Hepatocyte (in vitro differentiated cells): Measurements from ENCODE around the gene ZNF682. TPM values are rescaled to one million over a fixed set of nuclear protein-coding genes. Genes with fewer than 3 reads are reported as not detected.
"Not testable (repeated sequence)": the region's sequence is repeated elsewhere in the genome, so short reads cannot be mapped to it uniquely, and the experiment has no call there.

ENCODE experiments used
- DNase-seq: peaks from one replicate; pipeline ENCODE4 v3.0.0-alpha.2; 2016; ENCODE audit warnings: low spot score
- H2AFZ ChIP-seq: fragments of 200-600 bp; sonication (generic); 2 replicates; pipeline ENCODE4 v1.6.0; 2016; ENCODE audit warnings: antibody characterized with exemption, mild to moderate bottlenecking
- H3K27ac ChIP-seq: fragments of 200-600 bp; sonication (generic); 2 replicates; pipeline ENCODE4 v1.5.1; 2016; ENCODE audit warnings: mild to moderate bottlenecking
- H3K27me3 ChIP-seq: fragments of 200-600 bp; sonication (generic); 2 replicates; pipeline ENCODE4 v1.6.1; 2016
- H3K36me3 ChIP-seq: fragments of 200-600 bp; sonication (generic); replicated peaks from 2 replicates; pipeline ENCODE4 v1.5.1; 2016; ENCODE audit warnings: low read depth; ENCODE audit not compliant: insufficient read depth
- H3K4me1 ChIP-seq: fragments of 200-600 bp; sonication (generic); 2 replicates; pipeline ENCODE4 v1.5.1; 2016; ENCODE audit warnings: mild to moderate bottlenecking, moderate library complexity; ENCODE audit not compliant: insufficient read depth
- H3K4me2 ChIP-seq: fragments of 200-600 bp; sonication (generic); 2 replicates; pipeline ENCODE4 v1.6.0; 2016
- H3K4me3 ChIP-seq: fragments of 200-600 bp; sonication (generic); 2 replicates; pipeline ENCODE4 v1.5.1; 2016; ENCODE audit warnings: mild to moderate bottlenecking
- H3K79me2 ChIP-seq: fragments of 200-600 bp; sonication (generic); 2 replicates; pipeline ENCODE4 v1.6.0; 2017; ENCODE audit warnings: mild to moderate bottlenecking
- H3K9me2 ChIP-seq: fragments of 200-600 bp; sonication (generic); replicated peaks from 2 replicates; pipeline ENCODE4 v1.6.0; 2017; ENCODE audit warnings: mild to moderate bottlenecking; ENCODE audit not compliant: insufficient read depth
- H3K9me3 ChIP-seq: fragments of 200-600 bp; sonication (generic); 2 replicates; pipeline ENCODE4 v1.5.1; 2016; ENCODE audit warnings: low read depth, mild to moderate bottlenecking
- H4K20me1 ChIP-seq: fragments of 200-600 bp; sonication (generic); 2 replicates; pipeline ENCODE4 v1.6.0; 2016; ENCODE audit warnings: mild to moderate bottlenecking; ENCODE audit not compliant: insufficient read depth, poor library complexity, severe bottlenecking
- EZH2 ChIP-seq: fragments of 200-600 bp; sonication (generic); IDR thresholded peaks from 2 replicates; pipeline ENCODE4 v1.6.1; 2016; ENCODE audit warnings: antibody characterized with exemption, mild to moderate bottlenecking, borderline replicate concordance
- EZH2phosphoT487 ChIP-seq: fragments of 200-600 bp; sonication (generic); IDR thresholded peaks from one replicate; pipeline ENCODE4 v1.6.1; 2018; ENCODE audit warnings: antibody characterized with exemption, mild to moderate bottlenecking, low read depth, moderate library complexity; ENCODE audit not compliant: unreplicated experiment, severe bottlenecking
- WGBS: methylation state at CpG from one replicate; pipeline ENCODE4 v1.1.6; 2016; ENCODE audit warnings: low lambda C conversion rate; ENCODE audit errors: missing lambda C conversion rate; 5-methylcytosine and 5-hydroxymethylcytosine counted together
- polyA plus RNA-seq: library from polyadenylated mRNA; unstranded; fragments of >200 nt; fragmentation: Nextera tagmentation; extraction: Ambion mirVana; gene quantifications from 2 replicates; pipeline ENCODE4 v1.2.1, GENCODE V29; 2016
- total RNA-seq: library from RNA; depleted of rRNA; stranded (reverse); fragments of >200 nt; gene quantifications from 2 replicates; pipeline ENCODE4 v1.2.3, GENCODE V29; 2014
- TF ChIP-seq, protein P1 (sequence below): fragments of 200-600 bp; sonication (generic); IDR thresholded peaks from 2 replicates; pipeline ENCODE4 v1.5.1; 2016; ENCODE audit warnings: antibody characterized with exemption, mild to moderate bottlenecking; ENCODE audit not compliant: poor library complexity

The ZNF682 gene
- total and polyA plus RNA-seq, 2 experiments from 2014 or later, result 5.9 to 14.4 TPM

- 93% methylated on average over 5 of the region's 5 CpGs for WGBS
These were observed 33.6 kb upstream of the ZNF682 start for GRCh38 chr19:20072936-20073335.

GRCh38 chr19:20070691-20071090 lies 31.4 kb upstream of the ZNF682 start:
- Histone ChIP-seq H3K27ac (no peak overlapping the region), H3K9me3 (no peaks in the 10 kb centered on the region), H3K27me3 (no peaks in the 10 kb centered on the region), H2AFZ (no peak overlapping the region), H3K4me2 (no peak overlapping the region), H4K20me1 (no peaks in the 10 kb centered on the region), H3K4me1 (no peaks in the 10 kb centered on the region), H3K79me2 (no peaks in the 10 kb centered on the region), H3K4me3 (no peak overlapping the region), H3K9me2 (no peaks in the 10 kb centered on the region), H3K36me3 (no peaks in the 10 kb centered on the region)
- no peak for DNase-seq
- WGBS, result 57% methylated on average over 2 of the region's 2 CpGs
- TF ChIP-seq, protein P1, sequence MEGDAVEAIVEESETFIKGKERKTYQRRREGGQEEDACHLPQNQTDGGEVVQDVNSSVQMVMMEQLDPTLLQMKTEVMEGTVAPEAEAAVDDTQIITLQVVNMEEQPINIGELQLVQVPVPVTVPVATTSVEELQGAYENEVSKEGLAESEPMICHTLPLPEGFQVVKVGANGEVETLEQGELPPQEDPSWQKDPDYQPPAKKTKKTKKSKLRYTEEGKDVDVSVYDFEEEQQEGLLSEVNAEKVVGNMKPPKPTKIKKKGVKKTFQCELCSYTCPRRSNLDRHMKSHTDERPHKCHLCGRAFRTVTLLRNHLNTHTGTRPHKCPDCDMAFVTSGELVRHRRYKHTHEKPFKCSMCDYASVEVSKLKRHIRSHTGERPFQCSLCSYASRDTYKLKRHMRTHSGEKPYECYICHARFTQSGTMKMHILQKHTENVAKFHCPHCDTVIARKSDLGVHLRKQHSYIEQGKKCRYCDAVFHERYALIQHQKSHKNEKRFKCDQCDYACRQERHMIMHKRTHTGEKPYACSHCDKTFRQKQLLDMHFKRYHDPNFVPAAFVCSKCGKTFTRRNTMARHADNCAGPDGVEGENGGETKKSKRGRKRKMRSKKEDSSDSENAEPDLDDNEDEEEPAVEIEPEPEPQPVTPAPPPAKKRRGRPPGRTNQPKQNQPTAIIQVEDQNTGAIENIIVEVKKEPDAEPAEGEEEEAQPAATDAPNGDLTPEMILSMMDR, result no peak
- TF ChIP-seq EZH2 (no peak), EZH2phosphoT487 (no peak)

More at GRCh38 chr19:20072936-20073335, 33.6 kb upstream of the ZNF682 start:
- H3K4me2 ChIP-seq, result no peak overlapping the region
- no peak overlapping the region for H2AFZ ChIP-seq
- DNase-seq, result no peak
- H3K9me2 ChIP-seq, result no peaks in the 10 kb centered on the region
- H3K4me3 ChIP-seq, result no peak overlapping the region
- no peaks in the 10 kb centered on the region for H3K27me3 ChIP-seq
- no peaks in the 10 kb centered on the region for H3K36me3 ChIP-seq
- H3K79me2 ChIP-seq, result no peaks in the 10 kb centered on the region
- H4K20me1 ChIP-seq, result no peaks in the 10 kb centered on the region
- no peaks in the 10 kb centered on the region for H3K9me3 ChIP-seq
- H3K27ac ChIP-seq, result no peak overlapping the region
- TF ChIP-seq EZH2phosphoT487, result no peak
- no peak for TF ChIP-seq EZH2
- TF ChIP-seq, protein P1, result no peak
- H3K4me1 ChIP-seq, result no peaks in the 10 kb centered on the region

DNA sequence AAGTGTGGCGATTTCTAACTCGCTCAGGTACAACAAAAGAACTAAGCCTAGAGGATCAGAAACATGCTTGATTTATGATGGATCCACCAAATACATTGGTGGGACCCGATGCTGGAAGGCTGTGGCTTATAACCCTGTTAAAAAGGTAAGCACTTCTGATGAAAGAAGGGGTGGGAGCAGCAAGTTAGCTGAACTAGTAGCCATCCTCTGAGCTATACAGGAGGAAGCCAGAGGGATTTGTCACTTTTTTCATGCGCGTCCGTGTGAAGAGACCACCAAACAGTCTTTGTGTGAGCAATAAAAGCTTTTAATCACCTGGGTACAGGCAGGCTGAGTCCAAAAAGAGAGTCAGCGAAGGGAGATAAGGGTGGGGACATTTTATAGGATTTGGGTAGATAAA lies 29.3 kb upstream of the ZNF682 start:
- H3K4me3 ChIP-seq, H3K9me3 ChIP-seq, H3K4me1 ChIP-seq, H3K36me3 ChIP-seq, DNase-seq, H3K79me2 ChIP-seq, H4K20me1 ChIP-seq, H3K9me2 ChIP-seq, H3K27me3 ChIP-seq: not testable (repeated sequence)
- WGBS, result 33% methylated on average over 7 of the region's 7 CpGs
- H2AFZ ChIP-seq, result peak overlapping the region; percentile 50
- H3K4me2 ChIP-seq, result peak overlapping the region; percentile 67
- H3K27ac ChIP-seq, result peak overlapping the region; percentile 73

- Histone ChIP-seq H4K20me1 (no peaks in the 10 kb centered on the region), H3K36me3 (no peaks in the 10 kb centered on the region), H3K4me3 (no peak overlapping the region), H3K4me2 (peak overlapping the region; percentile 67), H3K27me3 (no peaks in the 10 kb centered on the region), H3K9me2 (no peaks in the 10 kb centered on the region), H3K4me1 (no peaks in the 10 kb centered on the region), H2AFZ (peak overlapping the region; percentile 50), H3K79me2 (no peaks in the 10 kb centered on the region), H3K9me3 (no peaks in the 10 kb centered on the region), H3K27ac (peak overlapping the region; percentile 73)
- WGBS, result 14% methylated on average over 9 of the region's 9 CpGs
- TF ChIP-seq EZH2phosphoT487 (no peak), EZH2 (no peak)
- TF ChIP-seq, protein P1, result no peak
- DNase-seq, result no peak
These were observed 28.6 kb upstream of the ZNF682 start for GRCh38 chr19:20067943-20068342.
